Muscle of leg (tissue), 11 donors: ENCODE measurements around the gene COQ9. TPM values are rescaled to one million over a fixed set of nuclear protein-coding genes. Genes with fewer than 3 reads are reported as not detected.

Experiments used
- DNase-seq: peaks from one replicate; pipeline ENCODE4 v3.0.0; 2013
- H3K27ac ChIP-seq: one replicate; pipeline ENCODE4 v1.5.1; 2013; ENCODE audit warnings: mild to moderate bottlenecking, low read length, control low read depth
- H3K27me3 ChIP-seq: one replicate; pipeline ENCODE4 v1.6.1; 2013; ENCODE audit warnings: low read length; ENCODE audit not compliant: control insufficient read depth, insufficient read depth
- H3K36me3 ChIP-seq: one replicate; pipeline ENCODE4 v1.6.1; 2013; ENCODE audit warnings: low read length; ENCODE audit not compliant: control insufficient read depth, insufficient read depth
- H3K4me1 ChIP-seq: one replicate; pipeline ENCODE4 v1.6.1; 2013; ENCODE audit warnings: low read length; ENCODE audit not compliant: control insufficient read depth, insufficient read depth
- H3K4me3 ChIP-seq: one replicate; pipeline ENCODE4 v1.5.1; 2013; ENCODE audit warnings: low read length, control low read depth
- H3K9me3 ChIP-seq: replicated peaks from 2 replicates; pipeline ENCODE4 v1.6.1; 2013; ENCODE audit warnings: low read depth, low read length; ENCODE audit not compliant: control insufficient read depth
- WGBS: methylation state at CpG from one replicate; pipeline ENCODE4 v1.1.5; 2013; ENCODE audit warnings: missing lambda C conversion rate; ENCODE audit not compliant: insufficient coverage; 5-methylcytosine and 5-hydroxymethylcytosine counted together
- polyA plus RNA-seq, 8 donors: library from polyadenylated mRNA; unstranded; fragments of 120-200 nt; gene quantifications; one replicate each; pipeline versions ENCODE4 v1.2.1 to v1.2.3, GENCODE V29; 2013; ENCODE audit warnings: inconsistent platforms in 1 of 8, low replicate concordance in 1 of 8; ENCODE audit not compliant: insufficient read length in 8 of 8, insufficient read depth in 1 of 8
- total RNA-seq: library from RNA; stranded (reverse); fragments of 120-200 nt; gene quantifications from one replicate; pipeline ENCODE4 v1.2.4, GENCODE V29; 2013

The COQ9 gene
- total and polyA plus RNA-seq, 9 donors, result 57.0 to 75.0 (median 67.4) TPM

- Histone ChIP-seq H3K4me3 (no peak overlapping the region), H3K27ac (no peak overlapping the region), H3K27me3 (no peaks in the 10 kb centered on the region), H3K9me3 (no peaks in the 10 kb centered on the region), H3K36me3 (no peaks in the 10 kb centered on the region), H3K4me1 (peaks cover 31% of the 10 kb centered on the region)
- 67% methylated on average over 5 of the region's 5 CpGs for WGBS
- peak; percentile 62 for DNase-seq
Measured at GRCh38 chr16:57409065-57409464, 38.2 kb upstream of the COQ9 start.

GRCh38 chr16:57409870-57410587 is 37.2 kb upstream of the COQ9 start:
- 54% methylated on average over 11 of the region's 14 CpGs for WGBS
- no peak overlapping the region for H3K27ac ChIP-seq
- H3K4me3 ChIP-seq, result no peak overlapping the region

GRCh38 chr16:57411362-57411976 is 35.8 kb upstream of the COQ9 start:
- DNase-seq, result peak; percentile 68
- no peaks in the 10 kb centered on the region for H3K27me3 ChIP-seq
- H3K27ac ChIP-seq, result peak overlapping the region; percentile 29
- H3K36me3 ChIP-seq, result no peaks in the 10 kb centered on the region
- WGBS, result 48% methylated on average over 9 of the region's 12 CpGs
- H3K4me1 ChIP-seq, result peaks cover 37% of the 10 kb centered on the region
- no peak overlapping the region for H3K4me3 ChIP-seq
- no peaks in the 10 kb centered on the region for H3K9me3 ChIP-seq

More at GRCh38 chr16:57409870-57410587, 37.2 kb upstream of the COQ9 start:
- no peaks in the 10 kb centered on the region for H3K9me3 ChIP-seq
- no peak for DNase-seq
- no peaks in the 10 kb centered on the region for H3K27me3 ChIP-seq
- H3K4me1 ChIP-seq, result peaks cover 31% of the 10 kb centered on the region
- no peaks in the 10 kb centered on the region for H3K36me3 ChIP-seq

GRCh38 chr16:57412584-57412983 is 34.7 kb upstream of the COQ9 start:
- WGBS, result 84% methylated on average over 9 of the region's 9 CpGs
- no peak for DNase-seq
- Histone ChIP-seq H3K27me3 (no peaks in the 10 kb centered on the region), H3K36me3 (no peaks in the 10 kb centered on the region), H3K27ac (no peak overlapping the region), H3K9me3 (no peaks in the 10 kb centered on the region), H3K4me1 (peaks cover 46% of the 10 kb centered on the region), H3K4me3 (no peak overlapping the region)

- no peaks in the 10 kb centered on the region for H3K27me3 ChIP-seq
- H3K4me3 ChIP-seq, result no peak overlapping the region
- DNase-seq, result no peak
- no peak overlapping the region for H3K27ac ChIP-seq
- H3K4me1 ChIP-seq, result peaks cover 49% of the 10 kb centered on the region
- no peaks in the 10 kb centered on the region for H3K9me3 ChIP-seq
- H3K36me3 ChIP-seq, result no peaks in the 10 kb centered on the region
- 97% methylated on average over 3 of the region's 5 CpGs for WGBS
Measured at GRCh38 chr16:57413301-57413730, 34.0 kb upstream of the COQ9 start.

- Histone ChIP-seq H3K4me3 (no peak overlapping the region), H3K27ac (no peak overlapping the region), H3K4me1 (peaks cover 52% of the 10 kb centered on the region), H3K27me3 (no peaks in the 10 kb centered on the region), H3K36me3 (no peaks in the 10 kb centered on the region), H3K9me3 (no peaks in the 10 kb centered on the region)
- 60% methylated on average over 2 of the region's 7 CpGs for WGBS
- DNase-seq, result no peak
Measured at GRCh38 chr16:57413733-57414132, 33.5 kb upstream of the COQ9 start.

- Histone ChIP-seq H3K27me3 (no peaks in the 10 kb centered on the region), H3K4me3 (no peak overlapping the region), H3K4me1 (peaks cover 39% of the 10 kb centered on the region), H3K9me3 (no peaks in the 10 kb centered on the region), H3K36me3 (no peaks in the 10 kb centered on the region), H3K27ac (no peak overlapping the region)
- 97% methylated on average over 11 of the region's 16 CpGs for WGBS
- no peak for DNase-seq
Measured at GRCh38 chr16:57416084-57416483, 31.2 kb upstream of the COQ9 start.

- H3K27ac ChIP-seq, result no peak overlapping the region
- no peaks in the 10 kb centered on the region for H3K27me3 ChIP-seq
- H3K9me3 ChIP-seq, result no peaks in the 10 kb centered on the region
- no peaks in the 10 kb centered on the region for H3K36me3 ChIP-seq
- no peak for DNase-seq
- 40% methylated on average over 3 of the region's 6 CpGs for WGBS
- no peak overlapping the region for H3K4me3 ChIP-seq
- peaks cover 37% of the 10 kb centered on the region for H3K4me1 ChIP-seq
Measured at GRCh38 chr16:57419506-57419905, 27.8 kb upstream of the COQ9 start.

- Histone ChIP-seq H3K4me1 (peaks cover 44% of the 10 kb centered on the region), H3K9me3 (no peaks in the 10 kb centered on the region), H3K36me3 (peaks cover 3% of the 10 kb centered on the region), H3K27ac (peak overlapping the region; percentile 42), H3K4me3 (no peak overlapping the region), H3K27me3 (no peaks in the 10 kb centered on the region)
- DNase-seq, result peak; percentile 89
- WGBS, result 50% methylated on average over 1 of the region's 10 CpGs
Measured at GRCh38 chr16:57422026-57422944, 25.0 kb upstream of the COQ9 start.

- DNase-seq, result no peak
- H3K36me3 ChIP-seq, result peaks cover 8% of the 10 kb centered on the region
- no peak overlapping the region for H3K4me3 ChIP-seq
- no peaks in the 10 kb centered on the region for H3K9me3 ChIP-seq
- H3K27me3 ChIP-seq, result no peaks in the 10 kb centered on the region
- H3K4me1 ChIP-seq, result peaks cover 40% of the 10 kb centered on the region
- no peak overlapping the region for H3K27ac ChIP-seq
- 75% methylated on average over 2 of the region's 2 CpGs for WGBS
Measured at GRCh38 chr16:57423152-57423551, 24.1 kb upstream of the COQ9 start.
